GM23248 (cell line): ENCODE data around the gene MRFAP1. TPM values are rescaled to one million over a fixed set of nuclear protein-coding genes. Genes with fewer than 3 reads are reported as not detected.

Experiments
- DNase-seq: peaks from one replicate; pipeline ENCODE4 v3.0.0-alpha.2; 2015
- H2AFZ ChIP-seq: fragments of 200-600 bp; sonication (generic); 2 replicates; pipeline ENCODE4 v1.6.1; 2016; ENCODE audit warnings: antibody characterized with exemption
- H3F3A ChIP-seq: fragments of 200-600 bp; sonication (generic); 2 replicates; pipeline ENCODE4 v1.6.1; 2016; ENCODE audit warnings: mild to moderate bottlenecking, antibody characterized with exemption, mixed run types; ENCODE audit not compliant: insufficient read depth
- H3K27ac ChIP-seq: fragments of 200-600 bp; sonication (generic); 2 replicates; pipeline ENCODE4 v1.5.1; 2016; ENCODE audit warnings: mild to moderate bottlenecking
- H3K27me3 ChIP-seq: fragments of 200-600 bp; sonication (generic); replicated peaks from 2 replicates; pipeline ENCODE4 v1.6.1; 2016; ENCODE audit warnings: mild to moderate bottlenecking; ENCODE audit not compliant: insufficient read depth
- H3K36me3 ChIP-seq: fragments of 200-600 bp; sonication (generic); 2 replicates; pipeline ENCODE4 v1.6.1; 2016; ENCODE audit warnings: low read depth, mild to moderate bottlenecking
- H3K4me1 ChIP-seq: fragments of 200-600 bp; sonication (generic); 2 replicates; pipeline ENCODE4 v1.6.1; 2016; ENCODE audit warnings: mild to moderate bottlenecking; ENCODE audit not compliant: insufficient read depth
- H3K4me2 ChIP-seq: fragments of 200-600 bp; sonication (generic); one replicate; pipeline ENCODE4 v1.6.1; 2016; ENCODE audit warnings: mild to moderate bottlenecking; ENCODE audit not compliant: unreplicated experiment
- H3K4me3 ChIP-seq: fragments of 200-600 bp; sonication (generic); 2 replicates; pipeline ENCODE4 v1.5.1; 2016; ENCODE audit warnings: mild to moderate bottlenecking
- H3K79me2 ChIP-seq: fragments of 200-600 bp; sonication (generic); 2 replicates; pipeline ENCODE4 v1.6.1; 2016; ENCODE audit warnings: mild to moderate bottlenecking; ENCODE audit not compliant: insufficient read depth
- H3K9ac ChIP-seq: fragments of 200-600 bp; sonication (generic); 2 replicates; pipeline ENCODE4 v1.6.1; 2016; ENCODE audit warnings: mild to moderate bottlenecking
- H3K9me2 ChIP-seq: fragments of 200-600 bp; sonication (generic); 2 replicates; pipeline ENCODE4 v1.6.1; 2016; ENCODE audit warnings: mixed run types, mild to moderate bottlenecking, moderate library complexity; ENCODE audit not compliant: insufficient read depth
- H3K9me3 ChIP-seq: fragments of 200-600 bp; sonication (generic); one replicate; pipeline ENCODE4 v1.6.1; 2017; ENCODE audit warnings: low read depth
- H4K20me1 ChIP-seq: fragments of 200-600 bp; sonication (generic); 2 replicates; pipeline ENCODE4 v1.6.0; 2016; ENCODE audit not compliant: insufficient read depth
- EZH2 ChIP-seq: fragments of 200-600 bp; sonication (generic); IDR thresholded peaks from 2 replicates; pipeline ENCODE4 v1.6.1; 2018; ENCODE audit warnings: antibody characterized with exemption, mild to moderate bottlenecking; ENCODE audit not compliant: insufficient read depth, poor library complexity, severe bottlenecking
- EZH2phosphoT487 ChIP-seq: fragments of 200-600 bp; sonication (generic); IDR thresholded peaks from 2 replicates; pipeline ENCODE4 v1.6.1; 2018; ENCODE audit warnings: antibody characterized with exemption, moderate library complexity, mild to moderate bottlenecking, low read depth; ENCODE audit not compliant: insufficient read depth
- WGBS, 2 experiments: methylation state at CpG; one replicate each; pipeline ENCODE4 v1.1.6; 2015 to 2017; ENCODE audit warnings: low lambda C conversion rate in 2 of 2, low coverage in 1 of 2; ENCODE audit errors: missing lambda C conversion rate in 2 of 2; 5-methylcytosine and 5-hydroxymethylcytosine counted together
- in situ Hi-C: fragments of 300-500 bp; cut with MboI; formaldehyde crosslinking; loops from 2 replicates; pipeline ENCODE4 v1.15.0; 2020
- polyA plus RNA-seq: library from polyadenylated mRNA; unstranded; fragments of >200 nt; fragmentation: Nextera tagmentation; extraction: Ambion mirVana; gene quantifications from 2 replicates; pipeline ENCODE4 v1.2.1, GENCODE V29; 2016
- total RNA-seq: library from RNA; depleted of rRNA; stranded (reverse); fragments of >200 nt; shearing (Covaris generic); gene quantifications from 2 replicates; pipeline ENCODE4 v1.2.3, GENCODE V29; 2014; rRNA removed

Gene MRFAP1
- total and polyA plus RNA-seq, 2 experiments from 2014 or later: 108 to 261 TPM

- Histone ChIP-seq H4K20me1 (no peaks in the 10 kb centered on the region), H3K27ac (no peak overlapping the region), H3F3A (peaks cover 9% of the 10 kb centered on the region), H3K9ac (no peak overlapping the region), H3K79me2 (no peaks in the 10 kb centered on the region), H3K9me2 (no peaks in the 10 kb centered on the region), H2AFZ (no peak overlapping the region), H3K36me3 (no peaks in the 10 kb centered on the region), H3K4me2 (no peak overlapping the region), H3K4me3 (no peak overlapping the region), H3K4me1 (peaks cover 9% of the 10 kb centered on the region), H3K27me3 (no peaks in the 10 kb centered on the region), H3K9me3 (no peaks in the 10 kb centered on the region)
- no peak for DNase-seq
- 68 to 73% methylated on average over 4 of the region's 4 CpGs for WGBS, 2 experiments
- in situ Hi-C loops: no loop called here
- no peak for TF ChIP-seq EZH2
- TF ChIP-seq EZH2phosphoT487: no peak
Observed at GRCh38 chr4:6686104-6686787, 45.8 kb downstream of the MRFAP1 start.

GRCh38 chr4:6687947-6688878 is 47.7 kb downstream of the MRFAP1 start:
- no peak overlapping the region for H3K4me3 ChIP-seq
- no peaks in the 10 kb centered on the region for H3K27me3 ChIP-seq
- peaks cover 14% of the 10 kb centered on the region for H3K4me1 ChIP-seq
- H2AFZ ChIP-seq: peak overlapping the region; percentile 69
- H3K4me2 ChIP-seq: peak overlapping the region; percentile 27
- H3K79me2 ChIP-seq: no peaks in the 10 kb centered on the region
- WGBS, 2 experiments: 85 to 87% methylated on average over 24 of the region's 24 CpGs
- no peak for DNase-seq
- no peaks in the 10 kb centered on the region for H3K36me3 ChIP-seq
- peak overlapping the region; percentile 68 for H3K27ac ChIP-seq
- H3K9me3 ChIP-seq: no peaks in the 10 kb centered on the region
- no peaks in the 10 kb centered on the region for H3K9me2 ChIP-seq
- peak overlapping the region; percentile 46 for H3K9ac ChIP-seq
- TF ChIP-seq EZH2phosphoT487: no peak
- TF ChIP-seq EZH2: no peak
- H4K20me1 ChIP-seq: no peaks in the 10 kb centered on the region
- in situ Hi-C loops: no loop called here
- H3F3A ChIP-seq: peaks cover 12% of the 10 kb centered on the region

- H3K36me3 ChIP-seq: no peaks in the 10 kb centered on the region
- peak overlapping the region; percentile 46 for H3K9ac ChIP-seq
- H3K4me3 ChIP-seq: no peak overlapping the region
- no peaks in the 10 kb centered on the region for H3K9me2 ChIP-seq
- H3K27ac ChIP-seq: peak overlapping the region; percentile 68
- H4K20me1 ChIP-seq: no peaks in the 10 kb centered on the region
- H3K4me1 ChIP-seq: peaks cover 17% of the 10 kb centered on the region
- peaks cover 14% of the 10 kb centered on the region for H3F3A ChIP-seq
- TF ChIP-seq EZH2phosphoT487 (no peak), EZH2 (no peak)
- H3K79me2 ChIP-seq: no peaks in the 10 kb centered on the region
- H3K9me3 ChIP-seq: no peaks in the 10 kb centered on the region
- 45 to 50% methylated on average over 23 of the region's 23 CpGs for WGBS, 2 experiments
- peak overlapping the region; percentile 69 for H2AFZ ChIP-seq
- H3K27me3 ChIP-seq: no peaks in the 10 kb centered on the region
- in situ Hi-C loops: no loop called here
- DNase-seq: peak; percentile 94
- peak overlapping the region; percentile 27 for H3K4me2 ChIP-seq
Observed at GRCh38 chr4:6688879-6689505, 48.5 kb downstream of the MRFAP1 start.

- Histone ChIP-seq H3K27ac (peak overlapping the region; percentile 68), H3K9me3 (no peaks in the 10 kb centered on the region), H2AFZ (peak overlapping the region; percentile 69; the same call in 1 of the 2 replicates), H3K4me1 (peaks cover 17% of the 10 kb centered on the region), H3F3A (peaks cover 14% of the 10 kb centered on the region), H3K4me3 (no peak overlapping the region), H3K4me2 (no peak overlapping the region), H3K27me3 (no peaks in the 10 kb centered on the region), H3K36me3 (no peaks in the 10 kb centered on the region), H3K9ac (no peak overlapping the region), H3K79me2 (no peaks in the 10 kb centered on the region), H4K20me1 (no peaks in the 10 kb centered on the region), H3K9me2 (no peaks in the 10 kb centered on the region)
- WGBS, 2 experiments: 85 to 88% methylated on average over 15 of the region's 15 CpGs
- no peak for TF ChIP-seq EZH2phosphoT487
- no peak for TF ChIP-seq EZH2
- in situ Hi-C loops: no loop called here
- no peak for DNase-seq
Observed at GRCh38 chr4:6689506-6689960, 49.0 kb downstream of the MRFAP1 start.

Other genes starting within 250 kb of the MRFAP1 start
- not detected in 2 replicates for gene PPP2R2C, start 168.1 kb upstream of the MRFAP1 start, total RNA-seq
- not detected in 2 replicates for gene PPP2R2C, start 168.1 kb upstream of the MRFAP1 start, polyA plus RNA-seq
- gene MAN2B2, start 65.5 kb upstream of the MRFAP1 start, total RNA-seq: 40.1 and 50.1 TPM in 2 replicates
- gene MAN2B2, start 65.5 kb upstream of the MRFAP1 start, polyA plus RNA-seq: 28.7 and 30.5 TPM in 2 replicates
- 0.38 TPM in 1 of 2 replicates, not detected in the other for gene S100P, start 53.2 kb downstream of the MRFAP1 start, total RNA-seq
- gene S100P, start 53.2 kb downstream of the MRFAP1 start, polyA plus RNA-seq: 0.80 TPM in 1 of 2 replicates, not detected in the other
- 44.1 and 62.6 TPM in 2 replicates for gene MRFAP1L1, start 69.2 kb downstream of the MRFAP1 start, total RNA-seq
- 43.9 and 46.1 TPM in 2 replicates for gene MRFAP1L1, start 69.2 kb downstream of the MRFAP1 start, polyA plus RNA-seq
- 22.9 and 27.3 TPM in 2 replicates for gene BLOC1S4, start 75.5 kb downstream of the MRFAP1 start, total RNA-seq
- gene BLOC1S4, start 75.5 kb downstream of the MRFAP1 start, polyA plus RNA-seq: 22.7 and 23.3 TPM in 2 replicates
- 20.6 and 32.6 TPM in 2 replicates for gene KIAA0232, start 142.0 kb downstream of the MRFAP1 start, total RNA-seq
- gene KIAA0232, start 142.0 kb downstream of the MRFAP1 start, polyA plus RNA-seq: 20.7 and 21.7 TPM in 2 replicates